HL-60 (cell line): ENCODE results near the gene BTF3.

ENCODE experiments used
- CTCF ChIP-seq: IDR thresholded peaks from one replicate; pipeline ENCODE4 v1.5.1; 2011; ENCODE audit warnings: low read length, control low read depth, inconsistent platforms; ENCODE audit not compliant: insufficient read depth
- POLR2AphosphoS5 ChIP-seq: IDR thresholded peaks from 2 replicates; pipeline ENCODE4 v1.6.1; 2012; ENCODE audit warnings: low read depth
- SPI1 ChIP-seq: IDR thresholded peaks from 2 replicates; pipeline ENCODE4 v1.6.1; 2012; ENCODE audit warnings: low read depth, mild to moderate bottlenecking, borderline replicate concordance
- TF ChIP-seq, protein P1 (sequence below): IDR thresholded peaks from 2 replicates; pipeline ENCODE4 v1.6.1; 2012; ENCODE audit warnings: low read depth; ENCODE audit not compliant: insufficient replicate concordance

- no peak for TF ChIP-seq CTCF
- TF ChIP-seq POLR2AphosphoS5: no peak
- TF ChIP-seq, protein P1, sequence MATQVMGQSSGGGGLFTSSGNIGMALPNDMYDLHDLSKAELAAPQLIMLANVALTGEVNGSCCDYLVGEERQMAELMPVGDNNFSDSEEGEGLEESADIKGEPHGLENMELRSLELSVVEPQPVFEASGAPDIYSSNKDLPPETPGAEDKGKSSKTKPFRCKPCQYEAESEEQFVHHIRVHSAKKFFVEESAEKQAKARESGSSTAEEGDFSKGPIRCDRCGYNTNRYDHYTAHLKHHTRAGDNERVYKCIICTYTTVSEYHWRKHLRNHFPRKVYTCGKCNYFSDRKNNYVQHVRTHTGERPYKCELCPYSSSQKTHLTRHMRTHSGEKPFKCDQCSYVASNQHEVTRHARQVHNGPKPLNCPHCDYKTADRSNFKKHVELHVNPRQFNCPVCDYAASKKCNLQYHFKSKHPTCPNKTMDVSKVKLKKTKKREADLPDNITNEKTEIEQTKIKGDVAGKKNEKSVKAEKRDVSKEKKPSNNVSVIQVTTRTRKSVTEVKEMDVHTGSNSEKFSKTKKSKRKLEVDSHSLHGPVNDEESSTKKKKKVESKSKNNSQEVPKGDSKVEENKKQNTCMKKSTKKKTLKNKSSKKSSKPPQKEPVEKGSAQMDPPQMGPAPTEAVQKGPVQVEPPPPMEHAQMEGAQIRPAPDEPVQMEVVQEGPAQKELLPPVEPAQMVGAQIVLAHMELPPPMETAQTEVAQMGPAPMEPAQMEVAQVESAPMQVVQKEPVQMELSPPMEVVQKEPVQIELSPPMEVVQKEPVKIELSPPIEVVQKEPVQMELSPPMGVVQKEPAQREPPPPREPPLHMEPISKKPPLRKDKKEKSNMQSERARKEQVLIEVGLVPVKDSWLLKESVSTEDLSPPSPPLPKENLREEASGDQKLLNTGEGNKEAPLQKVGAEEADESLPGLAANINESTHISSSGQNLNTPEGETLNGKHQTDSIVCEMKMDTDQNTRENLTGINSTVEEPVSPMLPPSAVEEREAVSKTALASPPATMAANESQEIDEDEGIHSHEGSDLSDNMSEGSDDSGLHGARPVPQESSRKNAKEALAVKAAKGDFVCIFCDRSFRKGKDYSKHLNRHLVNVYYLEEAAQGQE: no peak
- no peak for TF ChIP-seq SPI1
Measured at GRCh38 chr5:73542020-73542419, 43.8 kb downstream of the BTF3 start.
